Colon (tissue), 2 donors: ENCODE results near the gene PTAFR.
"Not testable (repeated sequence)": the region's sequence is repeated elsewhere in the genome, so short reads cannot be mapped to it uniquely, and the experiment has no call there.

ENCODE experiments used
- FAIRE-seq: peaks from 2 replicates; lab custom pipeline; 2012; peaks lifted over from hg19 to GRCh38; lab: Jason Lieb, UNC
- donor health status: control.
- donor health status: control.

Gene PTAFR

DNA sequence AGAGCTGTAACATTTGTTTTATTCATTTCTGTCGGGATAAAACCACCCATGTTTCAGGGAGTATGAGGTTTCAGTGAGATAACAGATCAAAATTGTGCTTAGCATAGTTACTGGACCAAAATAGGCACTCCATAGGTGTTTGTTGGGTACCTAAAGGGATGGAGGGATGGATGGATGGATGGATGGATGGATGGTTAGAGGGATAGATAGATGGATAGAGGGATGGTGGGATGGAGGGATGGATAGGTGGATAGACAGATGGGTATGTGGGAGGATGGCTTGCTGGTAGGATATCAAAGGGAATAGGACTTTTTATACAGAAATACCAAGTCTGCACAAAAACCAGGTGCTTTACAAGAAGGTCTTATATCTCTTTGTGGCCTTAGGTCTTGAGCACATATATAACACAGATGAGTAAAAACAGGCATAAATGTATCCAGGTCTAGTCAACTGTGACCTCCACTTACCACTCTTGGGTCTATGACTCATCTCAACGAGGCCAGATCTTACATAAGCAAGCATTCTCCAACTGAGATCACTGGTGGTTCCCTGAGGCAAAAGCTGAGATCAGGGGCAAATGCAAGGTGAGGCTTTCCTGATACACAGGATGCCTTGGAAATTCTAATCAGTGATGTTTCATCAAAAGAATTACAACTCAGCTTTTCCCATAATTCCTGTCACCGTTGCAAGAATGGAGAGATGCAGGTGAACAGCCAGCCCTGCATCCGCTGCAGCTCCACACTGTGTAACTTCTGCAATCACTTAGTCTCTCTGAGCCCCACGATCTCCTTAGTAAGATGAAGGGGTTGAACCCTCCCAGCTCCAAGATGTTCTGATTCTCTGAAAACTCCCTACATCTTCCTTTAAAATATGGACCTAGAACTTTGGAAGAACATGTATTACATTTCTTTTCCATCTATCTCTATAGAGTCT lies 32.0 kb downstream of the PTAFR start:
- FAIRE-seq: no peak

DNA sequence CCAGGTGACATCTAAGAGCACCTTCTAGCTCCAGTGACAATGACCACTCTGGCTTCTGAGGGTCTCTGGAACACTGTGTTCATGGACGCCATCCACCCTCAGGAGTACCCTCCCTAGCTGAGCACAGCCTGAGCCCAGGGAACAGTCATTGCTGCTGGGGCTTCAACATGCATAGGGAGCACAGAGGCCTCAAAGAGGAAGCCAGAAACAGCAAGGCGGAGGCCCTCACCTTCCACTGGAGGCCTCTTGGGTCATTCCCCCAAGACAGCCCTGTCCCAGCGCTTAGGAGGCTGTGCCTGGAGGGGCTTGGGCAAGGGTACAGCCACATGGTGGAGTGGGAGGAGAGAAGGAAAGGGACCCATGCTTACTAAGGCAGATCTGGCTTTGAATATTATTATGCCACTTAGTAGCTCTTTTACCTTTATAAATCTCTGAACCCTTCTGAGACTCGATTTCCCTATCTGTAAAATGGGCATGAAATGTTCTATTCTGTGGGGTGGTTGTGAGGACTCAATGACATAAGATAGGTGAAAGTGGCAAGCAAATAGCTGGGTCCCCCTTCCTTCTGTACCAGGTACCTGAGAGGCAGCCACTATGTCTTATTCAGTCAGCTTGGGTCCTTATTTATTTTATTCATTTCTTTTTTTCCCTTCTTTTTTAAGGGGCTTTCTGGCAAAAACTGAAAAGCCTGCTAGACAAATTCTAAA lies 32.8 kb downstream of the PTAFR start:
- FAIRE-seq: no peak

DNA sequence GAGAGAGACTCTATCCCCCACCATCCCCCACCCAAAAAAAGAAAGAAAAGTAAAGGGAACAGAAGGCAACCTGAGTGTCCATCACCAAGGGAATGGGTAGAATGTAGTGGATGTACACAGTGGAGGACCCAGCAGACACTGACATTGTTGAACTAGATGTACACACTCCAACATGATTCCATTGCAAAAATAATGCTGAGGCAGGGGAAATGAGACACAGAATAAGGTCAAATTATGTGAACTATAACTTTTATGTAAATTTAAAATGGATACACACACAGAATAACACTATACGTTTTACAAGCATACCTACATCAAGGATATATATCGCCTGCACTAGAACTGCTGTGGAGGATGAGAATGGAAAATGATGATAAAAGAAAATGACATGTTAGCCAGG lies 34.8 kb downstream of the PTAFR start:
- no peak for FAIRE-seq

DNA sequence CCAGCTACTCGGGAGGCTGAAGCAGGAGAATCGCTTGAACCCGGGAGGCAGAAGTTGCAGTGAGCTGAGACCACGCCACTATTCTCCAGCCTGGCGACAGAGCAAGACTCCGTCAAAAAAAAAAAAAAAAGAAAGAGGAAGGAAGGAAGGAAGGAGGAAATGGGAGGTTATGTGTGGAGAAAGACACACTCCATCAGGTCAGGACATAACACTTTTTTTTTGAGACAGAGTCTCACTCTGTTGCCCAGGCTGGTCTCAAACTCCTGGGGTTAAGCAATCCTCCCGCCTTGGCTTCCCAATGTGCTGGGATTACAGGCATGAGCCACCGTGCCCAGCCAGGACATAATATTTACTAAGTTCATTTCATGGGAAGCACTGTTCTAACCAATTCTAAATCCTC lies 36.6 kb downstream of the PTAFR start:
- not testable (repeated sequence) for FAIRE-seq

DNA sequence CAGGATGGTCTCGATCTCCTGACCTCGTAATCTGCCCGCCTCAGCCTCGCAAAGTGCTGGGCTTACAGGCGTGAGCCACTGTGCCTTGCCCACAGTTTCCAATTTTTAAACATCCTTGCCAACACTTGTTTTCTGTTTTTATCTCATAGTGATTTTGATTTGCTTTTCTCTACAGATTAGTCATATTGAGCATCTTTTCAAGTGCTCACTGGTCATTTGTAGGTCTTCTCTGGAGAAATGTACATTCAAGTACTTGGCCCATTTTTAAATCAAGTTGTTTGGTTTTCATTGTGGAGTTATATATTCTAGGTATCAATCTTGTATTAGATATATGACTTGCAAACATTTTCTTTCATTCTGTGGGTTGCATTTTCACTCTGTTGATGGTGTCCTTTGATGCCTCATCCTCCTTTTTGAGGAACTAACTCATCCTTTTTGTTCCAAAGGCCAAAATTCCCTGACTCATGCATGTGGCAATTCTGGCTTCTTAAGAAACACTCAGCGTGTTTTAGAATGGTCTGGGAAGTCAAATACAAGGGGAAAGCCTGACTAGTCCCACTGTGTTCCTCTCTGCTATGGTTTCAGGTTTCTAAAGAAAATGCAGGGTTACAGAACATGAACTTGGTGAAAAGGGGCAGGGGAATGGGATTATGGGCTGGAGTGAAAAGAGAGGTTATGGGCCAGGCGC lies 37.3 kb downstream of the PTAFR start:
- no peak for FAIRE-seq

DNA sequence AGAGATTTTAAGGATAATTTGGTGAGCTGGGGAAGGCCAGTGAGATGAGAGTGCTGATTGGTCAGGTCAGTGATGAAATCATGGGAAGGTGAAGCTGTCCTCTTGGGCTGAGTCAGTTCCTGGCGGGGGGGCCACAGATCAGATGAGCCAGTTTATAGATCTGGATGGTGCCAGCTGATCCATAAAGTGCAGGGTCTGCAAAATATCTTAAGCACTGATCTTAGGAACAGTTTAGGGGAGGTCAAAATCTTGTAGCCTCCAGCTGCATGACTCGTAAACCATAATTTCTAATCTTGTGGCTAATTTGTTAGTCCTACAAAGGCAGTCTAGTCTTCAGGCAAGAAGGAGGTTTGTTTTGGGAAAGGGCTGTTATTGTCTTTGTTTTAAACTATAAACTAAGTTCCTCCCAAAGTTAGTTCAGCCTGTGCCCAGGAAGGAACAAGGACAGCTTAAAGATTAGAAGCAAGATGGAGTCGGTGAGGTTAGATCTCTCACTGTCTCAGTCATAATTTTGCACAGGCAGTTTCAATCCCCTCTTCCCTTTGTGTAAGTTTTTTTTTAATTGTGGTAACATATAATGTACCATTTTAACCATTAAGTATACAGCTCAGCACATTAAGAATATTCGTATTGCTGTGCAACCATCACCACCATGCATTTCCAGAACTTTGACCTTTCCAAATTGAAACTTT lies 39.4 kb downstream of the PTAFR start:
- FAIRE-seq: no peak

DNA sequence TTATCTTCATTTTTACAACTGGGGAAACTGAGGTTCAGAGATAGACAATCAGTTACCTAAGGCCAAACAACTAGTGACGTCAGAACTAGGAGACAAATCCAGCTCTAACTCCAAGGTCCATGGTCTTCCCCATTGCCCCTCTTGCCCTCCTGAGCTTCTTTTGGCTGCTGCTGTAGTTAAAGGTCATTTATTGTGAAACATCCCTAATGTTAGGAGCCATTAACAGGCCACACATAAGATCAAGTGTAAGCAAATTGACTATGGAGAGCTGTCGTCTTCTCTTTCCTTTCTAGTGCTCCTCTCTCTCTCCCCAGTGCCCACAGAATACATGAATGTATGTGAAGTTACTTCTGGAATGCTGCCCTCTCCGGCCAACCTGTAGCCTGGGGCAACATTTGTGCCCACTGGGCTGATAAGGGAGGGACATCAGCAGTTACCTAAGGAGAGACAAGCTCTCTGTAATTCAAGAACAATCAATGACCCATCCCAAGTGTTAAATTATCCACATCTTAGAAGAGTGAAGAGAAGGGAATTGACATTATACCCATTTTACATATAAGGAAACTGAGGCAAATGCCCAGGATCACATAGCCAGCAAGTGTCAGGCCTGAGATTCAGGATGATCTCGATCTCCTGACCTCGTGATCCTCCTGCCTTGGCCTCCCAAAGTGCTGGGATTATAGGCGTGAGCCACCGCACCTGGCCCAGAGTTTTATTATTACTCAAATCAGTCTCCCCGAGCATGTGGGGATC lies 40.1 kb downstream of the PTAFR start:
- FAIRE-seq: no peak

DNA sequence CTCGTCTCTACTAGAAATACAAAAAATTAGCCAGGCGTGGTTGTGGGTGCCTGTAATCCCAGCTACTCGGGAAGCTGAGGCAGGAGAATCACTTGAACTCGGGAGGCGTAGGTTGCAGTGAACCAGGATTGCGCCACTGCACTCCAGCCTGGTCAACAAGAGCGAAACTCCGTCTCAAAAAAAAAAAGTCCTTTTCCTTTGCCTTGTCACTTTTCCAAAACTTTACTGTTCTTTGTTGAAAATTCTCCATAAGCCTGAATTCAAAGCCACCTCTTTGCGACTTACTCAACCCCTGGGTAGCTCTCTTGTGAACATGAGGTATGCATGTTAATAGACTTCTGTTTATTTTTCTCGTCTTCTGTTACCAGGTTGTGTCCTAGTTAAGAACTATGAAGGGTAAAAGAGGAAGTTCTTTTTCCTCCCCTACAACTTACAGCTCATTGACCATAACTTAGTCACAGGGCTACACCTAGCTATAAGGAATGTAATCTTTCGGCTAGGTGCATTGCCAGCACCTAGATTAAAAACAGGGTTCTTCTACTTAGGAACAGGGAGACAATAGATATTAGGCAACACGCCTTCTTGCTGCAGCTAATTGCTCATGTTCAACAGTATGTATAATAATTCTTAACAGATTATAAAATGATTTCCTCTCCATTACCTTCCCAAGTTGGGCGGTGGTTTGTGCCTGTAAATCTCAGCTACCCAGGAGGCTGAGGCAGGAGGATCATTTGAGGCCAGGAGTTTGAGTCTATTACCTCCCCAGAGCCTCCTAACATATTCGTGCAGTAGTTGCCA lies 40.9 kb downstream of the PTAFR start:
- no peak for FAIRE-seq

DNA sequence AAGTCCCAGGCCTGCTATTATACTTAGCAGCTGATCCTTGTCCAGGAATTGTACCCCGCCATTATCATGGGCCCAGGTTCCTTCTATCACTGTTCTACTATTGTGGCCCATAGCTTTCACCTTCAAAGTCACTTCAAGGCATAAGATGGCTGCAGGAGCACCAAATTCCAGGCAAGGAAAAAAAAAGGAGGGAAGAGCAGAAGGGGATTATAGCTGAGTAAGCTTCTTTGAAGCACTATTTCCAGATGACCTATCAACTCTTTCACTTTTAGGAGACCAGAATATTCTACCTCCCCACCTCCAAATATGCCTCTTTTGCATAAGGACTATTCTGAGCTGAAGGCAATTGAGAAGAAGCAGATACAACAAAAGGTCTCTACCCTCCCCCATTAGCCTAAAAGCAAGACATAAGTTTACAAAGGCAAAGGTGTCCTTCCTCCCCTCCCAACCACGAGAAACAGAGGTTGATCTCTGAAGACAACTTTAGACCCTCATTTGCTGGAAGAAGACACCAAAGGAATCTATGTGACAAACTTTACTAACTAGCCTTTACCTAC lies 41.8 kb downstream of the PTAFR start:
- no peak for FAIRE-seq

DNA sequence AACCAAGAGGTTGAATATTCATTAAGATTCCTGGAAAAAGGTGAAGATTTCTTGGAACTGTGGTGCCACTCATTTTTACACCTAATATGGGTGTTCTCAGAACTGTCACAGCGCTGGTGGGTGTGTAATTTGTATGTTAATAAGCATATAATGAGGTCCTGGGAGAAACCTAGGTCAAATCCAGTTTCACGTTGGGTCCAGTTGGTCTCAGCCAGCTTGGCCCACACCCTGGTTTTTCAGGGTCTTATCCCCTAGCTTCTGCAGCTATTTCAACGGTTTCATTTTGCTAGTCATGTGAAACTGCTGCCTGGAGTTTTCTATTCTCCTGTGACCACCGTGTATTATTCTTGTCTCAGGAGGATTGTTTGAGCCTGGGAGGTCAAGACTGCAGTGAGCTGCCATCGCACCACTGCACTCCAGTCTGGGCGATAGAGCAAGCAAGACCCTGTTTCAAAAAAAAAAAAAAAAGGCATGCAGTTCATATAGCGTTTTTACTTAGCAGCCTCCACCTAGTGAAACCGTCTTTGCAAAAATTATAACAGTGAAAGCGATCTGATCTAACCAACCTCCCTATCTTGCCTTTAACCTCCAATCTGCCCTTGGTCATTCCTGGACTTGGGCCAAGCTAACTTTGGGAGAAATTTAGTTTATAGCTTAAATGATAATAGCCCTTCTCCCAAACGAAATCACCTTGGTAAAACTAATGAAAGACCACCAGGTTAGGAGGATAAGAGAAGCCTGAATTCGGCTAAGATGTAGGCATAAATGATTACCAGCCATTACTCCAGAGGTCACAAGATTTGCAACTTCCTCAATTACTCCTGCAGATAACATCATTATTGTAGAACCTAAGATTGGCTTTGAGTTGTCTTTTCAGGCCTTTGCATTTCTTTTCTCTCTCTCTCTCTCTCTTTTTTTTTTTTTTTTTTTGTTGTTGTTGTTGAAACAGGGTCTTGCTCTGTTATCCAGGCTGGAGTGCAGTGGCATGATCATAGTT lies 44.0 kb downstream of the PTAFR start:
- FAIRE-seq: no peak

DNA sequence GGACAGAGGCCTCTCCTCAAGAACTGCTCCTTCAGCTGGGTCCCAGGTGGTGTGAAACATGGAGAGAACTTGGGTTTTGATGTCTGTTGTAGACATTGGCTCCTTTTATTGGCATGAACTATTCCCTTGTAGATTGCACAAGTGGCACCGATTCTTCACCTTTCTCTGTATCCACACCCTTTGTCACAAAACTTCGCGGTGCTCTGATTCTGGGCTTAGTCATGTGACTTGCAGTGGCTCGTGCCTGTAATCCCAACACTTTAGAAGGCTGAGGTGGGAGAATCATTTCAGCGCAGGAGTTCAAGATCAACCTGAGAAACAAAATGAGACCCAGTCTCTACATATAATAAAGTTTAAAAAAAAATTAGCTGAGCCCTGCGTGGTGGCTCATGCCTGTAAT lies 45.6 kb downstream of the PTAFR start:
- no peak for FAIRE-seq

DNA sequence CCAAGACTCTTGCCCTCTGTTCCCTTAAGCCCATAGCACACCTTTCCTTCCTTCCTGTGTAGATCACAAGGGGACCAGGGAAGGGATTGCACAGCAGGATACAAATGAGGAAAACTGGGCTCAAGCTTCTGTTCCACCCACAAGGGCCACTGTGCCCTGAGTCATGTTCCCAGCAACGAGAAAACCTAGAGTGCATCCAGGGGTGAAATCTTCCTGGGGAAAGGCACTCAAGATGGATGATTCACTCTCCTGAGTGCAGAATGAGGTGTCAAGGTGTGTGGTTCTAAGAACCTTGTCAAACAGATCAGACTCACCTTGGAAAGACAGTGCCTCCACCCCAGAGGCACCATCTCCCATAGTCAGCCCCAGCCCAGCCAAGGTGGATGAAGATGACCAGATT lies 47.3 kb downstream of the PTAFR start:
- FAIRE-seq: no peak

DNA sequence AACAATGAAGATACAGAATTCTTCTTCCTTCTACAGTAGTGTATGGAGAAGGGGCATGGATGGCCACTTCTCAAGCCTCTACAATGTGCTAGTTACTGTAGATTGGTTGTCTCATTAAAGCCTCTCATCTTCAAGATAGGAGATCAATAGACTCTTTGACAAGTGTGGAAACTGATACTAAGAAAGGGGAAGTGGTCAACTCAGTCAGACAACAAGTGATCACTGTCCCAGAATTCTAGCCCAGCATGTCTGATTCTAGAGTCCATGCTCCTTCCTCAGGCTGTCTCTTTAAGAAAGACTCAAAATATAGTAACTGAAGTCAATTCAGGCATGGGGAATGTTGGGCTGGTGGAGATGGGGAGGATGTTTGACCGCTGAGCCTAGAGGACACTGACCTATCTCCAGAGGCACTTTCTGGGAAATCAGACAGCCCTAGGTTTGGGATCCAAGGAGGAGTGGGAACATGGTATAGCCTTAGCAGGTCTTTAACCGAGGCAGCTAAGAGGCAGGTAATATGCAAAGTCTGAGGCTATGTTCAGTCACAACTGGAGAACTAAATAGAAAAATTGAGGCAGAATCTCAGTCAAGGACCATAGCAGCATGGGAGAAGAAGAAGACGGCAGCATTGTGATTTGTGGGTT lies 48.8 kb downstream of the PTAFR start:
- FAIRE-seq: no peak

DNA sequence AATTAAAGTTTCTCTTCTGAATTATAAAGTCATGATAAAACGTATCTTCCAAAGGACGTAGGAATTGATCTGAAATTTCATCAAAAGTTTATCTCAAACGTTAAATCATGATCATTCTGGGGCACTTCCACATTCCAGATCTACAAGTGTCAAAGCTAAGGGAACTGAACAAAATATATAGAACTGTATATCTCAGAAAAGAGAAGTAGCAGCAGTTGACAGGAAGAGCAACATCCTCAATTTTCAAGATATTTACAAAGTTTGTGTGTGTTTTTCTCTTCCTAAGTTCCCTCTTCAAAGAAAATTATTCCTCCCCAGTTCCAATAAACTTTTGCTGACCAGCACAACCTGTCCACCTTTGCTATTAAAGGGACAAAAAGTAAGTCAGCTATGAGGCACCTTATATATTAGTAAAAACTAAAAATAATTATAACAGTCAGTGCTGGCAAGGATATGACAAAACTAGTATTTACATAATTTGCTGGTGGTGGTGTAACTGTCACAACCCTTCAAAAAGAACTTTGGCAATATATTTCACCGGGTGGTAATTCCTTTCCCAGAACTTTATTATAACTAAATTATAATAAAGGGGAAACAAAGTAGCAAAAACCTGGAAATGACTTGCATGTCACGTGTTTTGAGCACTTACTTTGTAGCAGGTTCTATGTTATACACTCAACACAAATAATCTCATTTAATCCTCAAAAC lies 49.6 kb downstream of the PTAFR start:
- FAIRE-seq: no peak

DNA sequence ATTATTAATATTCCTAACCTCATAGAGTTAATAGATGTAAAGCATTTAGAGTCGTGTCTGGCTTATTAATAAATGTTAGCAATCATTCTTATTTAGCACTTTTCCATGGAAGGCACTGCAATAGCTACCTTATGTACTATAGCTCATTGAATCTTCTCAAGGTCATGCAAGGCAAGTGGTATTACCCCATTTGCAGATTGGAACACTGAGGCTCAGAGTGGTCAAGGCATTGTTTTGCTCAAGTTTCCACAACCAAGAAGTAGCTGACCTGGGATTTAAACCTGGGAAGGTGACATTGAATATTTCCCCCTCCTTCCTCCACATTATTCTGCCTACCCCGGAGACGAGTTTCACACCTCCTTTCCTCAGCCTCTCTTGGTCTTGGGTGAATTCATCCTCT lies 50.3 kb downstream of the PTAFR start:
- no peak for FAIRE-seq

DNA sequence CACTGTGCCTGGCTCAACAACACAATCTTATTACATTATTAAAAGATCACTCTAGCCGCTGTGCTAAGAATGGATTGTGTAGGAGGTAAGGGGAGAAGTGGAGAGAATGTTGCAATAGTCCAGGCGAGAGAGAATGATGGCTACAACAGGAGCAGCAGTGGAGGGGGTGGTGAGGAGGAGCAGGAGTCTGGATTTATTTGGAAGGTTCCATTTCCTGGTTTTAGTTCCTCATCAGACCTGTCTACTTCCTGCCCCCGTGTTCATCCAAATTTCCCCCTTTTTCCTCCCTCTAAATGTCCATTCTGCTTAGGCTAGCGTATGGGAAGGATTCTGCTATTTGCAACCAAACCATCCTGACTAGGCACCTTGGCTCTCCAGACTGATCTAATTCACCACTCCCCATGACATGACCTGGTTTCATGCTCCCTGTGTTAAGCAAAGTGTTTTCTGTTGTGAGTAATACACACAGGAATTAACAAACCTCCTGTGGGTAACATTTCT lies 53.0 kb downstream of the PTAFR start:
- FAIRE-seq: no peak

DNA sequence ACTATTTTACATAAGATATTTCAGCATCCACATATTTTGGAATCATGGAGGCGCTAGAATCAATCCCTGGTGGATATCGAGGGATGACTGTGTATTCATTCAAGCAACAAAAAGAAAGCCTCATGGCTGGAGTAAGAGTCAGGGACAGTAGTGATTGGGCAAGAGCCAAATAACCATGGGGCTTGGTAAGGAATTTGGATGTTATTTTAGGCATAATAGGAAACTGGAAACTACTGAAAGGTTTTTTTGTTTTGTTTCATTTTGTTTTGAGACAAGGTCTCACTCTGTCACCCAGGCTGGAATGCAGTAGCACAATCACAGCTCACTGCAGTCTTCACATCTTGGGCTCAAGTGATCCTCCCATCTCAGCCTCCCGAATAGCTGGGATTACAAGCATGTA lies 54.3 kb downstream of the PTAFR start:
- no peak for FAIRE-seq

DNA sequence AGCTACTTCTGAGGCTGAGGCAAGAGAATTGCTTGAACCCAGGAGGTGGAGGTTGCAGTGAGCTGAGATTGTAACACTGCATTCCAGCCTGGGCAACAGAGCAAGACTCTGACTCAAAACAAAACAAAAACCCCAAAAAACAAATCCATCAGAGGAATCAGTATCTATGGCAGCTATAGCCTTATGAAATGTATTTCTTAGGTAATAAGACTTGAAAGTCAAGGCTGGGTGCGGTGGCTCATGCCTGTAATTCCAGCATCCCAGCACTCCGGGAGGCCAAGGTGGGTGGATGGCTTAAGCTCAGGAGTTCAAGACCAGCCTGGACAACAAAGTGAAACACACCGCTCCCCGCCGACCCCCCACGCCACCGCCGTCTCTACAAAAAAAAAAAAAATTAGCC lies 56.9 kb downstream of the PTAFR start:
- no peak for FAIRE-seq
